Neural cell (in vitro differentiated cells): ENCODE results near the gene SDHB.

Source experiments
- POLR2AphosphoS5 ChIP-seq: IDR thresholded peaks from 2 replicates; pipeline ENCODE4 v1.6.1; 2012
- SMC3 ChIP-seq: fragments of 450-650 bp; conservative IDR thresholded peaks from 2 replicates; pipeline ENCODE4 v1.6.1; 2014; ENCODE audit warnings: antibody characterized with exemption, mild to moderate bottlenecking, moderate library complexity; ENCODE audit not compliant: poor library complexity
- TAF1 ChIP-seq: IDR thresholded peaks from 2 replicates; pipeline ENCODE4 v1.6.1; 2012; ENCODE audit warnings: low read depth
- TF ChIP-seq, protein P1 (sequence below): fragments of 450-650 bp; IDR thresholded peaks from 2 replicates; pipeline ENCODE4 v1.5.1; 2014; ENCODE audit warnings: antibody characterized with exemption, mild to moderate bottlenecking, moderate library complexity; ENCODE audit not compliant: poor library complexity, severe bottlenecking
- TF ChIP-seq, protein P2 (sequence below): IDR thresholded peaks from 2 replicates; pipeline ENCODE4 v1.6.1; 2012; ENCODE audit warnings: borderline replicate concordance

DNA sequence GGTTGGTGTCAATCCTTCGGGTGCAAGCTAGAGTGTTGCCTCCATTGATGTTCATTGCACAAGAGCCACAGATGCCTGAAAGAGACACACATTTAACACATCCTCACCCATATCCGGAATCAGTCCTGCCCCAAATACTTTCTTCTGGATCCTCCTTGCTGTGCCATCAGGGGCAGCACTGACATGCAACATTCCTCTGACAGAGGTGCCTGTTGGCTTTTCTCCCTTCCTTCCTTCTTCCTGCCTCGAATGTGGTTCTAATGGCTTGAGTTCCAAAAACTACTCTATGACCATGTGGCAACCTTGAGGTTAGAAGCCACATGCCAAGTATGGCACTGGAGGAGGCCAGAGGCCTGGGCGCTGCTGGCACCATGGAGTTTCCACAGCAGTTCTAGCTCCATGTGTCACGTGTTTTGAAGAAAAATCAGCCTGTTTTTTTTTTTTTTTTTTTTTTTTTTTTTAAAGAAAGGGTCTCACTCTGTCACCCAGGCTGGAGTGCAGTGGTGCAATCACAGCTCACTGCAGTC lies 25.1 kb downstream of the SDHB start:
- no peak for TF ChIP-seq TAF1
- TF ChIP-seq, protein P1, sequence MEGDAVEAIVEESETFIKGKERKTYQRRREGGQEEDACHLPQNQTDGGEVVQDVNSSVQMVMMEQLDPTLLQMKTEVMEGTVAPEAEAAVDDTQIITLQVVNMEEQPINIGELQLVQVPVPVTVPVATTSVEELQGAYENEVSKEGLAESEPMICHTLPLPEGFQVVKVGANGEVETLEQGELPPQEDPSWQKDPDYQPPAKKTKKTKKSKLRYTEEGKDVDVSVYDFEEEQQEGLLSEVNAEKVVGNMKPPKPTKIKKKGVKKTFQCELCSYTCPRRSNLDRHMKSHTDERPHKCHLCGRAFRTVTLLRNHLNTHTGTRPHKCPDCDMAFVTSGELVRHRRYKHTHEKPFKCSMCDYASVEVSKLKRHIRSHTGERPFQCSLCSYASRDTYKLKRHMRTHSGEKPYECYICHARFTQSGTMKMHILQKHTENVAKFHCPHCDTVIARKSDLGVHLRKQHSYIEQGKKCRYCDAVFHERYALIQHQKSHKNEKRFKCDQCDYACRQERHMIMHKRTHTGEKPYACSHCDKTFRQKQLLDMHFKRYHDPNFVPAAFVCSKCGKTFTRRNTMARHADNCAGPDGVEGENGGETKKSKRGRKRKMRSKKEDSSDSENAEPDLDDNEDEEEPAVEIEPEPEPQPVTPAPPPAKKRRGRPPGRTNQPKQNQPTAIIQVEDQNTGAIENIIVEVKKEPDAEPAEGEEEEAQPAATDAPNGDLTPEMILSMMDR, result no peak
- TF ChIP-seq POLR2AphosphoS5, result no peak
- TF ChIP-seq, protein P2, sequence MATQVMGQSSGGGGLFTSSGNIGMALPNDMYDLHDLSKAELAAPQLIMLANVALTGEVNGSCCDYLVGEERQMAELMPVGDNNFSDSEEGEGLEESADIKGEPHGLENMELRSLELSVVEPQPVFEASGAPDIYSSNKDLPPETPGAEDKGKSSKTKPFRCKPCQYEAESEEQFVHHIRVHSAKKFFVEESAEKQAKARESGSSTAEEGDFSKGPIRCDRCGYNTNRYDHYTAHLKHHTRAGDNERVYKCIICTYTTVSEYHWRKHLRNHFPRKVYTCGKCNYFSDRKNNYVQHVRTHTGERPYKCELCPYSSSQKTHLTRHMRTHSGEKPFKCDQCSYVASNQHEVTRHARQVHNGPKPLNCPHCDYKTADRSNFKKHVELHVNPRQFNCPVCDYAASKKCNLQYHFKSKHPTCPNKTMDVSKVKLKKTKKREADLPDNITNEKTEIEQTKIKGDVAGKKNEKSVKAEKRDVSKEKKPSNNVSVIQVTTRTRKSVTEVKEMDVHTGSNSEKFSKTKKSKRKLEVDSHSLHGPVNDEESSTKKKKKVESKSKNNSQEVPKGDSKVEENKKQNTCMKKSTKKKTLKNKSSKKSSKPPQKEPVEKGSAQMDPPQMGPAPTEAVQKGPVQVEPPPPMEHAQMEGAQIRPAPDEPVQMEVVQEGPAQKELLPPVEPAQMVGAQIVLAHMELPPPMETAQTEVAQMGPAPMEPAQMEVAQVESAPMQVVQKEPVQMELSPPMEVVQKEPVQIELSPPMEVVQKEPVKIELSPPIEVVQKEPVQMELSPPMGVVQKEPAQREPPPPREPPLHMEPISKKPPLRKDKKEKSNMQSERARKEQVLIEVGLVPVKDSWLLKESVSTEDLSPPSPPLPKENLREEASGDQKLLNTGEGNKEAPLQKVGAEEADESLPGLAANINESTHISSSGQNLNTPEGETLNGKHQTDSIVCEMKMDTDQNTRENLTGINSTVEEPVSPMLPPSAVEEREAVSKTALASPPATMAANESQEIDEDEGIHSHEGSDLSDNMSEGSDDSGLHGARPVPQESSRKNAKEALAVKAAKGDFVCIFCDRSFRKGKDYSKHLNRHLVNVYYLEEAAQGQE, result no peak
- no peak for TF ChIP-seq SMC3
